ENCODE data around the gene TNFRSF4.
"Not testable (repeated sequence)": the region's sequence is repeated elsewhere in the genome, so short reads cannot be mapped to it uniquely, and the experiment has no call there.

Gene TNFRSF4

GRCh38 chr1:1199961-1200875, 13.7 kb downstream of the TNFRSF4 start:
- DNase-seq, result no peak

DNA sequence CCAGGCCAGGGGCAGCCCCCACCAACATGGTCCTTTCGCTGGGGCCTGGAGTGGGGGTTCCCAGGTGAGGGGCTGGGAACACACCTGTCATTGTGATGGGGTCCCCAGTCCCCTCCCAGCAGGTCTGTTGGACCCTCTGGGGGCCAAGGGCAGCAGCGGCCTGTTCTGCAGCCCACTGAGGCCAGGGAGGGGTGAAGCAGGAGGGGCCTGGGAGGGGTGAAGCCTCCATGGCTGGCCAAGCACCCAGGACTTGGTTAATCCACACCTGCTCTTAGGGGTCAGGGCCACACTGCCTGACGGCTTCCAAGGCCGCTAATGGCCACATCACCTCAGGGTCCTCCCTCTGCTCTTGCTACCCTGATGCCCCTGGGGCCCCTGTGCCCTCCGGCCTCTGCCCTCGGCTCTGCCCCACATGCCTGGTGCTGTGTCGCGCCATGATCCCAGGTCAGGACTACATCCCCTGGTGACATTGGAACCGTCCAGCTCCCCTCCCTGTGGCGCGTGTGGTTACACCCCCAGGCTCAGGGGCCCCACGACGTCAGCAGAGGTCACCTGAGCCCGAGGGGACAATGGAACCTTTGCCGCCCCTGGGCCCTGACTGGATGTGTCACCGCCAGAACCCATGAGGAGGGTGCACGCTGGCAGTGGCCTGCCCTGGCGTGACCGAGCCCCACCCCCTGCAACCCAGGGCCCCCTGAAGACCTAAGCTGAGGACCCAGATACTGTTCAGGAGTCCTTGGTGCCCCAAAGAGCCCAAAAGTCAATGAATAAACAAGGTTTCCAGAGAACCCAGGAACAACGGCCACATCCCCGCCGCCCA, 14.6 kb downstream of the TNFRSF4 start:
- DNase-seq, result no peak

DNA sequence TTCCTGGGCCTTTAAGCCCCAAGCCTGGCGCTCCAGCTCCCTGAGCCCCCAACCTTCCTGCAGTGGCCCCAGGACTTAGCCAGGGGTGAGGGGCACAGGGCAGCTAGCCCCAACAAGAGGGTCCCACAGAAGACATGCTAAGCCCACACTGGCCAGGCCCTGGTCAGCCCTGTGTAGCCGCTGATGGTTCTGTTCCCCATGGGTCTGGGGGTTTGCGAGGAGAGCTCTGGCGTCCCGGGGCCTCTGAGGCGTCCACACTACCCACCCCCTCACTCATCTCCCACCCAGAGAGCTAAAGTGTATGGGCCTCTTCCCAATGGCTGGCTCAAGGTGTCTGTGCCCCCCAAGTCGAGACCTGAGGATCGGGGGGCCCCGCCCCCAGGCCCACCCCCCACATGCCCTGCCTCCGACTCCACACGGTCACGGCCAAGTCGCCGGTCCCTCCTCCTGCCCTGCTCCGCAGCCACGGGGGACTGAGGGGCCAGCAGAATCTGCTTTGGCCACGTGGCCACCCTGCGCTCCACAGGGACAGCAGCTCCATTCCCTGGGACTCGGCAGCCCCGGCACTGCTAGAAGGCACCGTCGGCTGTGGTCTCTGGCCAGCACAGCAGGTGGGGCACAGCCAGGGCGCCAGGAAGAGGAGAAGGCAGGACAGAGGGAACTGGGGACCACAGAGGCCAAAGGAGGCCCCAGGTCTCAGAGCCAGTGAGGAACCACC, 15.4 kb downstream of the TNFRSF4 start:
- DNase-seq, result no peak

DNA sequence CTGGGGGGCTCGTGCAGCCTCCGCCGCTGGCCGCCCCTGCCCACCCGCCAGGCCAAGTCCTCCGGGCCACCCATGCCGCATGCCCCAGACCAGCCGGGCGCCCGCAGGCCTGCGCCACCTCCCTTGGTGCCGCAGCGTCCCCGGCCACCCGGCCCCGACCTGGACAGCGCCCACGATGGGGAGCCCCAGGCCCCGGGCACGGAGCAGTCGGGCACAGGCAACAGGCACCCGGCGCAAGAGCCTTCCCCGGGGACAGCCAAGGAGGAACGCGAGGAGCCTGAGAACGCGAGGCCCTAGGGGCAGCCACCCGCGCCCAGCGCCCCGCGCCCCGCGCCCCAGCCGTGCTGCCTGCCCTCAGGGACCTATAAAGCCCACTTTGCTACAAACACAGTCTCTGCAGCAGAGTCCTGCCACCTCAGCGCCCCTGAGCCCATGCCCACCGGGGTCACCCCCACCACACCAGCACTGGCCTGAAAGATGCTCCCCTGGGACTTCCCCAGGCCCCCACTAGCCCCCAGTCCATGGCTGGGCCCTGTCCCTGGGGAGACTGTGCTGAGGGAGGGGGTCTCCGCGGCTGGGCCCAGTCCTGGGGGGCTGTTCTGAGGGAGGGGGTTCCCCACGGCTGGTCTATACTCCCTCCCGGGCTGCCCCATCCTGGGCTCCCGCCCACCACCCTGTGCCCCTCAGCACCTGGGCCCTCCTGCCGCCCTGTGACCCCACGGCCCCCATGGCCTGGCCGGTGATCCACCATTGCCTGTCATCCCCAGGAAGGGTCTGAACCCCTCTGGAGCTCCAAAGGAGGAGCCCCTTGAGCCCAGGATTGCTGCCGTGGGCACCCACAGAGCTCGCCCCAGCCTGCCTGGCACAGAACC, 16.2 kb downstream of the TNFRSF4 start:
- DNase-seq, result no peak

GRCh38 chr1:1197188-1197500, 16.8 kb downstream of the TNFRSF4 start:
- no peak for DNase-seq

GRCh38 chr1:1196431-1197187, 17.3 kb downstream of the TNFRSF4 start:
- DNase-seq, result no peak

DNA sequence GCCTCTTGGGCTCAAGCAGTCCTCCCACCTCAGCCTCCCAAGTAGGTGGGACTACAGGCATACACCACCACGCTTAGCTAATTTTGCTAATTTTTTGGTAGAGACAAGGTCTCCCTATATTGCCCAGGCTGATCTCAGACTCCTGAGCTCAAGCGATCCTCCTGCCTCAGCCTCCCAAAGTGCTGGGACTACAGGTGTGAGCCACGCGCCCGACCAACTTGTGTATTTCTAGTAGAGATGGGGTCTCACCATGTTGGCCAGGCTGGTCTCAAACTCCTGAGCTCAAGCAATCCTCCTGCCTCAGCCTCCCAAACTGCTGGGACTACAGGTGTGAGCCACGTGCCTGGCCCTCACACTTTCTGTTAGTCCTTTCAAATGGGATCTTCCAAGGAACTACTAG, 18.2 kb downstream of the TNFRSF4 start:
- DNase-seq, result not testable (repeated sequence)

DNA sequence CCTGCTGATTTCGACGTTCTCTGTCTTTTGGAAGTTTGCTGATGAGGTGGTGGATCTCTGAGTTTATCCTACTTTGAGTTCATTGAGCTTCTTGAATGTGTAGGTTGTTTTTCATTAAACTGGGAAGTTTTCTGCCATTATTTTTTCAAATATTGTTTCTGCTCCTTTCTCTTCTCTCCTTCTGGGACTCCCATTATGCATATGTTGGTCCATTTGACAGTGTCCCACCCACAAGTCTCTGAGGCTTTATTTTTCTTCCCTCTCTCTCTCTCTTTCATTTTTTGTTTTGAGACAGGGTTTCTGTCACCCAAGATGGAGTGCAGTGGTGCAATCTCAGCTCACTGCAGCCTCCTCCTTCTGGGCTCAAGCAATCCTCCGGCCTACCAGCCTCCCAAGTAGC, 19.2 kb downstream of the TNFRSF4 start:
- no peak for DNase-seq

- DNase-seq, result no peak
Observed at GRCh38 chr1:1191734-1192133, 22.2 kb downstream of the TNFRSF4 start.

- no peak for DNase-seq
Observed at GRCh38 chr1:1189111-1189510, 24.8 kb downstream of the TNFRSF4 start.

DNA sequence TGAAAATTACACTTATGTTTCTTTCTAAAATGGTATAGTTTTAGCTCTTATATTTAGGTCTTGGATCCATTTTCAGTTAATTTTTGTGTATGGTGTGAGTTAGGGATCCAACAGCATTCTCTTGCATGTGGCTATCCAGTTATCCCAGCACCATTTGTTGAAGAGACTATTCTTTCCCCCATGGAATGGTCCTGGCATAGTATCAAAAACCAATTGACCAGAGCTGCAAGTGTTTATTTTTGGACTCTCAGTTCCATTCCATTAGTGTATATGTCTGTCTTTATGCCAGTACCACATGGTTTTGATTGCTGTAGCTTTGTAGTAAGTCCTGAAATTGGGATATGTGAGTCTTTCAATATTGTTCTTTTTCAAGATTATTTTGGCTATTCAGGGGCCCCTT, 26.0 kb downstream of the TNFRSF4 start:
- peak; percentile 10 for DNase-seq

DNA sequence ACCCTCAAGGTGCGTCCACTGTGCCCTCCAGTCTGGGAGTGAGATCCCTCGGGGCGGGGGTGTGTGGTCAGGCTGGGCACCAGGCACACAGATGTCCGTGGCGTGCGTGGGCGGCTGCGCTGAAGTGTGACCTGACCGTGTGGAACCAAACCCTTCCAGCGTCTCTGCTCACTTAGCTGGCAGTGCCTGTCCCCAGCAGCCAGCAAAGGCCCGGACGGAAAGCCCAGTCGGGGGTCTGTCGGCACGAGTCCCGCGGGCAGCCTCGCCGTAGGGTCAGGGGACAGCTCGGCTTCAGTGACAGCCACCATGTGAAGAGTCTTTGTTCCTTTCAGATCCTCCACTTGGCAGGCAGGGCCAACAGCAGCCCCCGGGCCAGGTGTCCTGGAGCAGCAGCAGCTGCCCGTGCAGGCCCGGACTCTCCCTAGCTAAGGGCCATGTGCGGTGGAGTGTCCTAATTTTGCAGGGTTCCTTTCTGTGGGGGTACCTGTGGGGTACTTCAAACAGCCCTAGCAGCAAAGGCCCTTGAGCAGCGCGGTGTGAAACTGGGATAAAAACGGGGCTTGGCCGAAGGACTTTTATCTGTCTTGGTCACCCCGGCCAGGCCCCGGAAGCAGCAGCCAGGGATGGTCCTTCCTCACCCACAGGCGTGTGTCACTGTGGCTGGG, 28.7 kb downstream of the TNFRSF4 start:
- DNase-seq, result no peak

DNA sequence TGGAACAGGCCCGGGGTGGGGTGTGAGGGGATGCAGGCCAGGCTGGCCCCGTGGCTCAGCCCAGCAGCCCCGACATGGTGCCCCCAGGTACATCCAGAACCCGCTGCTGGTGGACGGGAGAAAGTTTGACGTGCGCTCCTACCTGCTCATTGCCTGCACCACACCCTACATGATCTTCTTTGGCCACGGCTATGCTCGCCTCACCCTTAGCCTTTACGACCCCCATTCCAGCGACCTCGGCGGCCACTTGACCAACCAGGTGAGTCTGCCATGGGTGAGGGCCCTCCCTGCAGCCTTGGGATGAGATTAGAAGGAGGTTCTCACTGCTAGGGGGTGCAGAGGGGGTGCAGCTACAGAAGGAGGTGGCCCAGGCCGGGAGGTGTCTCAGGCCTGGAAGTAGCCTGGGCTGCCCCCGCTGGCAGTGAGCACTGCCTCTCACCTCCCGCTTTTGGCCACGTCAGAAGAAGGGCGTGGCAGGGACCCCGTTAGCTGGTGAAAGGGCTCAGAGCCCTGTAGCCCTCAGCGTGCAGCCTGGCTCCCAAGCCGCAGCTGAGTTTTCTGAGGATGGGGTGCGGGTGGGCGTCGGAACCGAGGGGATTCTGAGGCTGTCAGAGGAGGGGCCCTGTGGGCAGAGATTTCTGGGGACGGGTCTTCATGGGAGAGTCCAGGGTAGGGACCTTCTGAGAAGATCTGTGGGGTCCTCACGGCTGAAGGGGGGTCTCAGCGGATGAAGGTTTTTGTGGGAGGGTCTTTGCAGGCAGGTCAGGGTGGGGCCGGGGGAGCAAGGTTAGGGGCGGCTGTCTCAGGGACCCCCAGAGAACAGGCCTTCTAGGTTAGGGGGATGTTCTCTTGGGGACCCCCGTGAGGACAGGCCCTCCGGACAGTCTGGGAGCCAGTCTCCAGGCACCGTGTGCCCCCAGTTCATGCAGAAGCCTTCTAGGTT, 29.8 kb downstream of the TNFRSF4 start:
- DNase-seq, result no peak

GRCh38 chr1:1183221-1183747, 30.7 kb downstream of the TNFRSF4 start:
- DNase-seq, result no peak

DNA sequence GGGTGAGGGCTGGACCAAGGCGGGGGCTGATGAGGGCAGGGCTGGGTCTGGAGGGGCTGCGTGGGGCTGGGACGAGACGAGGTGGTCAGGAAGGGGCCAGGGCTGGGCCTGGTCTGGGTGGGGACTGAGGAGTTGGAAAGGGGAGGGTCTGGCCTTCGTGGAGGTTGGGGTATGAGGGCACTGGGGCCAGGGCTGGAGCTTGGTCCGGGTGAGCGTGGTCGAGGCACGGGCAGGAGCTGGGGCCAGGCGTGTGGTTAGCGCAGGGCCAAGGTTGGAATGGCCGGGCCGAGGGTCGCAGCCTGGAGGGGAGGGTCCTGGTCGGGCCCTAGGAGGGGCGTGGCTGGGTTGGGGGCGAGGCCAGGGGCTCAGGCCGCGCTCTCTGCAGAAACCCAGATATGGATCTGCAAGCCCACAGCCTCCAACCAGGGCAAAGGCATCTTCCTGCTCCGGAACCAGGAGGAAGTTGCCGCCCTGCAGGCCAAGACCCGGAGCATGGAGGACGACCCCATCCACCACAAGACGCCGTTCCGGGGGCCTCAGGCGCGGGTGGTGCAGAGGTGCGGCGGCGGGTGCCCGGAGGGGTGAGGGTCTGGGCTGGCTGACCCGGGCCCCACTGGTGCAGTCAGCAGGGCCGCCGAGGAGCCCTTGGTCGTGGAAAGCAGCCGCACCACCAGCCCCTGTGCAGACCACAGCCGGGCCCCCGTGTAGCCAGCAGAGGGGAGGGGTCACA, 31.3 kb downstream of the TNFRSF4 start:
- no peak for DNase-seq

GRCh38 chr1:1181938-1182410, 32.0 kb downstream of the TNFRSF4 start:
- no peak for DNase-seq

DNA sequence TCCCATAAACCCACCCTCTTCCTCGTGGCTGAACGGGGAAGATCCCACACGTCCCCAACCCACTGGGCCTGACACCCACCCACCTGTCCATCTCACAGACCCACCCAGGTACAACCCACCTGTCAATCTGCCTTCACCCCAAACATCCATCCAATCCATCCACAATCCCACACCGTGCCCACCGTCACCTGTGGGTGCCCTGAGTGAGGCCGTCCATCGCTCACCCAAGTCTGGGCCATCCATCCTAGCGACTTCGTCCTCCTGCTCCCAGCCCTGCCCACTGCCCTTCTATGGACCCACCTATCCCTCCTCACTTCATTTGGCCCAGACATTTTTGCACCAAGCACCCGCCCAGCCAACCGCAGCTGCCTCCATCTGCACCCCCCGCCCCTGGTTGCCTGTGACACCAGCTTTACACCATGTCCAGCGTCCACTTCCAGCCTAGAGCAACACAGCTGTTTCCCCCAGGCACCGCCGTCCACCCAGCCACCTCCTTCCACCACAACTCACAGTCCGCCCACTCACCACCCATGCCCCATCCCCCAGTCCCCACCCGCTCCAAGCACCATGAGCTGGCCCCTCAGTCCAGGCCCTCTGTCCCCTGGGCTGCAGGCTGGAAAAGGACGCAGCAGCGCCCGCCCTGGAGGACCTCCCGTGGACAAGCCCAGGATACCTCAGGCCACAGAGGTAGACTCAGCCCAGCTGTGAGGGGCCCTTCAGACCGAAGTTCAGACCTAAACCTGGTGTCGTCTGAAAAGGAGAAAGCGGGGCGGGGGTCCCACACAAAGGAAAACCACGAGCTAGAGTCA, 32.6 kb downstream of the TNFRSF4 start:
- DNase-seq, result no peak

Measured in fibroblast of skin of right biceps (primary cell).